IMR-90 (cell line): ENCODE results near the gene CTDSPL.

Experiments used
- CHD1 ChIP-seq: IDR thresholded peaks from 2 replicates; pipeline ENCODE4 v1.6.1; 2012; ENCODE audit warnings: low read depth, low read length, improper control_type of control experiment
- CTCF ChIP-seq: conservative IDR thresholded peaks from 2 replicates; pipeline ENCODE4 v1.5.1; 2012; ENCODE audit warnings: mild to moderate bottlenecking, low read depth, low read length, improper control_type of control experiment
- ELK1 ChIP-seq: fragments of 150-350 bp; IDR thresholded peaks from 2 replicates; pipeline ENCODE4 v1.6.1; 2016; ENCODE audit warnings: low read depth, mild to moderate bottlenecking, low read length, moderate library complexity, borderline replicate concordance
- FOS ChIP-seq: fragments of 150-350 bp; IDR thresholded peaks from 2 replicates; pipeline ENCODE4 v1.6.1; 2016; ENCODE audit warnings: low read depth, low read length
- MXI1 ChIP-seq: IDR thresholded peaks from 2 replicates; pipeline ENCODE4 v1.6.1; 2012; ENCODE audit warnings: low read depth, mild to moderate bottlenecking, low read length, moderate library complexity, borderline replicate concordance
- POLR2A ChIP-seq: IDR thresholded peaks from 2 replicates; pipeline ENCODE4 v1.6.1; 2012; ENCODE audit warnings: mild to moderate bottlenecking, low read depth, low read length
- USF2 ChIP-seq: fragments of 150-350 bp; IDR thresholded peaks from 2 replicates; pipeline ENCODE4 v1.6.1; 2017; ENCODE audit warnings: mild to moderate bottlenecking, antibody characterized with exemption, low read length, low read depth

GRCh38 chr3:38005076-38006020 lies 143.7 kb downstream of the CTDSPL start:
- no peak for TF ChIP-seq CTCF
- TF ChIP-seq POLR2A = no peak
- no peak for TF ChIP-seq CHD1
- TF ChIP-seq FOS = no peak
- no peak for TF ChIP-seq ELK1
- no peak for TF ChIP-seq USF2
- no peak for TF ChIP-seq MXI1
